Right lobe of liver (tissue), 6 donors: ENCODE measurements around the gene ZNF804A. TPM values are rescaled to one million over a fixed set of nuclear protein-coding genes. Genes with fewer than 3 reads are reported as not detected.

Source experiments
- ATAC-seq, 4 donors: fragments of 200-7000 bp; cut with Tn5 transposase; one replicate each; pipeline ENCODE4 v1.9.1; 2020; ENCODE audit warnings: mild to moderate bottlenecking in 4 of 4, moderate library complexity in 4 of 4
- DNase-seq, 3 donors: peaks; one replicate each; pipeline ENCODE4 v3.0.0-alpha.2; 2020
- H3K27ac ChIP-seq, 3 donors: fragments of 200-600 bp; one replicate each; pipeline ENCODE4 v1.8.0; 2022
- H3K27me3 ChIP-seq, 2 donors: fragments of 200-600 bp; one replicate each; pipeline ENCODE4 v1.8.0; 2022
- H3K36me3 ChIP-seq, 4 donors: fragments of 200-600 bp; sonication (generic) in 1 of 4; one replicate each; pipeline versions ENCODE4 v1.5.1 to v1.8.0; 2017 to 2022; ENCODE audit warnings: control low read depth in 1 of 4
- H3K4me1 ChIP-seq, 4 donors: fragments of 200-600 bp; sonication (generic) in 1 of 4; one replicate each; pipeline versions ENCODE4 v1.5.1 to v1.8.0; 2017 to 2022; ENCODE audit warnings: control low read depth in 1 of 4
- H3K4me3 ChIP-seq, 3 donors: fragments of 200-600 bp; one replicate each; pipeline ENCODE4 v1.8.0; 2022
- H3K9me3 ChIP-seq, 4 donors: fragments of 200-600 bp; sonication (generic) in 1 of 4; one replicate each; pipeline versions ENCODE4 v1.5.1 to v1.8.0; 2017 to 2022; ENCODE audit warnings: control low read depth in 1 of 4
- CTCF ChIP-seq, 4 donors: fragments of 200-600 bp in 3 of 4; fragments of 450-650 bp in 1 of 4; IDR thresholded peaks; one replicate each; pipeline versions ENCODE4 v1.5.1 to v1.8.0; 2016 to 2022; ENCODE audit warnings: antibody characterized with exemption in 4 of 4, mild to moderate bottlenecking in 2 of 4
- POLR2A ChIP-seq: fragments of 450-650 bp; IDR thresholded peaks from one replicate; pipeline ENCODE4 v1.6.1; 2017; ENCODE audit warnings: antibody characterized with exemption, mild to moderate bottlenecking
- WGBS: methylation state at CpG from one replicate; pipeline ENCODE4 v1.1.6; 2018; ENCODE audit warnings: low coverage, low lambda C conversion rate; ENCODE audit not compliant: insufficient coverage; ENCODE audit errors: missing lambda C conversion rate; 5-methylcytosine and 5-hydroxymethylcytosine counted together
- intact Hi-C, 2 donors: fragments of 100-400 bp; cut with DNase I; formaldehyde crosslinking; loops; one replicate each; pipeline versions ENCODE4 v1.11.2 to v1.14.1; 2022
- total RNA-seq, 6 experiments: library from RNA; depleted of rRNA in 2 of 6; stranded (reverse); fragments of >200 nt in 2 of 6; fragmentation: NEBNext Ultra II Directional in 3 of 6; extraction: Animal tissue kit (Norgen Biotek cat#: 25700) in 3 of 6; gene quantifications; one replicate each; pipeline versions ENCODE4 v1.1.0 to v1.2.4, GENCODE V29; 2016 to 2023
- donor health status: DM: no; HTN: yes; CAD: no.
- donor health status: DM: no; HTN: no; CAD: no.
- donor health status: DM: no; HTN: no; CAD: no.
- donor health status: DM: no; HTN: yes; CAD: no.
- donor health status: DM: no; HTN: yes; CAD: no.

Gene ZNF804A
- total RNA-seq, 6 experiments from 2014 or later = 0.06 to 0.30 (median 0.20) TPM; not detected in 3

- TF ChIP-seq CTCF (IDR thresholded peaks at IDR 0.05) (no peak), POLR2A (no peak)
- Histone ChIP-seq H3K36me3 (no peaks in the 10 kb centered on the region), H3K4me3 (peak overlapping the region; percentile 59 to 64 (median 60)), H3K4me1 (no peaks in the 10 kb centered on the region), H3K27ac (peak overlapping the region in 1 of 3 donors; percentile 64), H3K27me3 (no peaks in the 10 kb centered on the region), H3K9me3 (no peaks in the 10 kb centered on the region)
- intact Hi-C loops = no loop called here
- WGBS = 3% methylated on average over 7 of the region's 19 CpGs
- DNase-seq = no peak
- ATAC-seq = no peak
Measured at GRCh38 chr2:184598002-184598315, 370 bp upstream of the ZNF804A start.

GRCh38 chr2:184599054-184599871 is 934 bp downstream of the ZNF804A start:
- peak in 1 of 3 donors; percentile 19 for DNase-seq
- Histone ChIP-seq H3K9me3 (no peaks in the 10 kb centered on the region), H3K27me3 (no peaks in the 10 kb centered on the region), H3K4me3 (peak overlapping the region; percentile 59 to 64 (median 60)), H3K36me3 (no peaks in the 10 kb centered on the region), H3K4me1 (no peaks in the 10 kb centered on the region), H3K27ac (no peak overlapping the region)
- peak in 3 of 4 donors; percentile 14 to 16 (median 14) for ATAC-seq
- TF ChIP-seq CTCF (IDR thresholded peaks at IDR 0.05) (no peak), POLR2A (no peak)
- 35% methylated on average over 7 of the region's 7 CpGs for WGBS
- intact Hi-C loops = no loop called here

GRCh38 chr2:184599872-184600222 is 1.5 kb downstream of the ZNF804A start:
- no peak for TF ChIP-seq CTCF (IDR thresholded peaks at IDR 0.05)
- no peak for TF ChIP-seq POLR2A
- 64% methylated on average over 2 of the region's 2 CpGs for WGBS
- H3K4me3 ChIP-seq = no peak overlapping the region
- H3K27ac ChIP-seq = no peak overlapping the region
- DNase-seq (no peak), ATAC-seq (no peak)
- H3K36me3 ChIP-seq = no peaks in the 10 kb centered on the region
- intact Hi-C loops = no loop called here
- H3K4me1 ChIP-seq = no peaks in the 10 kb centered on the region
- H3K9me3 ChIP-seq = no peaks in the 10 kb centered on the region
- H3K27me3 ChIP-seq = no peaks in the 10 kb centered on the region

- no peak overlapping the region for H3K4me3 ChIP-seq
- WGBS = 69% methylated on average over 3 of the region's 3 CpGs
- H3K4me1 ChIP-seq = no peaks in the 10 kb centered on the region
- H3K9me3 ChIP-seq = no peaks in the 10 kb centered on the region
- intact Hi-C loops = no loop called here
- no peak for DNase-seq
- no peak for ATAC-seq
- H3K36me3 ChIP-seq = no peaks in the 10 kb centered on the region
- H3K27ac ChIP-seq = no peak overlapping the region
- TF ChIP-seq POLR2A = no peak
- no peaks in the 10 kb centered on the region for H3K27me3 ChIP-seq
Measured at GRCh38 chr2:184602734-184603133, 4.4 kb downstream of the ZNF804A start.

- Histone ChIP-seq H3K36me3 (no peaks in the 10 kb centered on the region), H3K4me3 (no peak overlapping the region), H3K9me3 (no peaks in the 10 kb centered on the region), H3K27ac (no peak overlapping the region), H3K27me3 (no peaks in the 10 kb centered on the region), H3K4me1 (no peaks in the 10 kb centered on the region)
- ATAC-seq = no peak
- intact Hi-C loops = no loop called here
- TF ChIP-seq POLR2A (no peak), CTCF (IDR thresholded peaks at IDR 0.05) (no peak)
- no peak for DNase-seq
Measured at GRCh38 chr2:184610891-184611290, 12.6 kb downstream of the ZNF804A start.
